GM19035 (cell line): Measurements from ENCODE around the gene CASS4.
"Not testable (repeated sequence)": the region's sequence is repeated elsewhere in the genome, so short reads cannot be mapped to it uniquely, and the experiment has no call there.

ENCODE experiments used
- ATAC-seq: cut with Tn5 transposase; IDR thresholded peaks from one replicate; pipeline ENCODE4 v1.9.1; 2021; ENCODE audit not compliant: unreplicated experiment

Gene CASS4, protein sequence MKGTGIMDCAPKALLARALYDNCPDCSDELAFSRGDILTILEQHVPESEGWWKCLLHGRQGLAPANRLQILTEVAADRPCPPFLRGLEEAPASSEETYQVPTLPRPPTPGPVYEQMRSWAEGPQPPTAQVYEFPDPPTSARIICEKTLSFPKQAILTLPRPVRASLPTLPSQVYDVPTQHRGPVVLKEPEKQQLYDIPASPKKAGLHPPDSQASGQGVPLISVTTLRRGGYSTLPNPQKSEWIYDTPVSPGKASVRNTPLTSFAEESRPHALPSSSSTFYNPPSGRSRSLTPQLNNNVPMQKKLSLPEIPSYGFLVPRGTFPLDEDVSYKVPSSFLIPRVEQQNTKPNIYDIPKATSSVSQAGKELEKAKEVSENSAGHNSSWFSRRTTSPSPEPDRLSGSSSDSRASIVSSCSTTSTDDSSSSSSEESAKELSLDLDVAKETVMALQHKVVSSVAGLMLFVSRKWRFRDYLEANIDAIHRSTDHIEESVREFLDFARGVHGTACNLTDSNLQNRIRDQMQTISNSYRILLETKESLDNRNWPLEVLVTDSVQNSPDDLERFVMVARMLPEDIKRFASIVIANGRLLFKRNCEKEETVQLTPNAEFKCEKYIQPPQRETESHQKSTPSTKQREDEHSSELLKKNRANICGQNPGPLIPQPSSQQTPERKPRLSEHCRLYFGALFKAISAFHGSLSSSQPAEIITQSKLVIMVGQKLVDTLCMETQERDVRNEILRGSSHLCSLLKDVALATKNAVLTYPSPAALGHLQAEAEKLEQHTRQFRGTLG

DNA sequence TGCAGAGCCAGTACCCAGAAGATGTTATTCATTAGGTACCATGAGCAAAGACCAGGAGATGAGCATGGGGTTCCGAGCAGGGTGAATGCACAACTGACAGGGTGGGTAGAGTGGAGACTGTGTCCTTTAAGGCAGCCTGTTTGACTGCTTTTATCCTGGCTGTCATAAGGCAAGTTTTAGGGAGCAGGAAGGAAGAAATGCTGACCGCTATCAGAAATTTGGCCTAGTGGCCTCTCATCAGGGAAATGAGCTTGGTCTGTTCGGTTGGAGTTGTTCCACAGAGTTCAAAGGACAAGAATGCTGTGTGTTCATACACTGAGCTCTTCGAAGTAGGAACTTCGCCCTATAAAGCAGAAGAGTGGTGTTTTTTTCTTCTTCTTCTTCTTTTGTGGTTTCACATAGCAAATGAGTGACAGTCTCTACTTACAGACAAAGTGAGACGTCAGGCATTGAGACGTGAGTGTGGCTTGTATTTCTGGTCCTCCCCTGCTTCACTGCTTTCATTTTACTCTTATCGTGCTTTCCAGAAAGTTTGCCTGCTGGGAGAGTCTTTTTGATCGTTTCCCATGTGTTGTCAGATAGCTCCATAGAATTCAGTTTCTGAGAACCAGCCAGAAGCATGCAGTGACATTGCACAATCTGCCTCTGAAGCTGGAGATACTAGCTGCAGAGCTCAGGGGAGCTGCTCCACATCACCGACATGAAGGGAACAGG lies at the start of gene CASS4:
CASS4 (plus strand) TSS at position 502 of the 714 bp plus-strand sequence; CDS start at position 701, 199 bp downstream.
- ATAC-seq: no peak

DNA sequence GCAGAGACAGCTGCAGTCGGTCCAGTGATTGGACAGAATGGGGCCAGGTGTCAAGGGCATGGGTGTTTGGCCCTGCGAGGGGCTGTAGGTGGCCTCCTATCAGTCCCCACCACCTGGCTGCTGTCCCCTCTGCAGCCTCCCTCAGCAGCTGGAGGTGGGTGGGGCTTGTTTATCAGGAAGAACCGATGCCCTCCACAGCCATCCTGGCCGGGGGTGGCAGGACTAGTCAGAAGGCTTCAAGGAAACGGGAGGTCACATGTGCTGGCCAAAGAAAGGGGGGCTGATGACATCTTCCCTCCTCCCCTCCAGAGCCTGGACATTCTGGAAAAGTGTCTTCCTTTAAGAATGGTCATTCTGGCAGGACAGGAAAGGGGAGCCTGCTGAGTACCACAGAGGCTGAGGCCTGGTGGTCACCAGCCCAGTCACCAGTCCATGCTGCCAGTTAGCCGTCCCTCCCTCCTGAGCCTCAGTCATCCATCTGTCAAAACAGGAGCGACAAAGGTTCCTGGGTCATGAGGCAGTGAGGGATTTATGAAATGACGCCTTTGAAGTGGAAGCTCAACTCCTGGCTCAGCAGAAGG lies 49.1 kb upstream of the CASS4 start:
- no peak for ATAC-seq

DNA sequence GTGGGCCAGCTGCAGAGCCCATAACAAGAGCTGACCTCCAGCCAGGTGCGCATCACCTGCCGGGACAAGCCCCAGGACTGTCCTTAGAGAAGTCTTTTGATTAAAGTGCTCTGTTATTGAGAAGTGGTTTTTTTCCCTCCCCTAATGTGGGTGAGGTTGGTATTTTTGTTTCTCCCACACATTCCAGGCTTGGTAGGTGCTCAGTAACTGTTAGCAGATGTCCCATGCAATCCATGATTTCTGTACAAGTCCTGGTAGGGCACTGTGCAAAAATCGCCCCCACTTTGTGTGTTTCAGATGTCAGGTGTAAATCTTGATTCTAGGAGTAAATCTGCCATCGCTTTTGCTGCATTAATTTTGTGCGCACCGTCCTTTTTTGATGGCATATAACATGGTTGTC lies 48.6 kb upstream of the CASS4 start:
- ATAC-seq: no peak

DNA sequence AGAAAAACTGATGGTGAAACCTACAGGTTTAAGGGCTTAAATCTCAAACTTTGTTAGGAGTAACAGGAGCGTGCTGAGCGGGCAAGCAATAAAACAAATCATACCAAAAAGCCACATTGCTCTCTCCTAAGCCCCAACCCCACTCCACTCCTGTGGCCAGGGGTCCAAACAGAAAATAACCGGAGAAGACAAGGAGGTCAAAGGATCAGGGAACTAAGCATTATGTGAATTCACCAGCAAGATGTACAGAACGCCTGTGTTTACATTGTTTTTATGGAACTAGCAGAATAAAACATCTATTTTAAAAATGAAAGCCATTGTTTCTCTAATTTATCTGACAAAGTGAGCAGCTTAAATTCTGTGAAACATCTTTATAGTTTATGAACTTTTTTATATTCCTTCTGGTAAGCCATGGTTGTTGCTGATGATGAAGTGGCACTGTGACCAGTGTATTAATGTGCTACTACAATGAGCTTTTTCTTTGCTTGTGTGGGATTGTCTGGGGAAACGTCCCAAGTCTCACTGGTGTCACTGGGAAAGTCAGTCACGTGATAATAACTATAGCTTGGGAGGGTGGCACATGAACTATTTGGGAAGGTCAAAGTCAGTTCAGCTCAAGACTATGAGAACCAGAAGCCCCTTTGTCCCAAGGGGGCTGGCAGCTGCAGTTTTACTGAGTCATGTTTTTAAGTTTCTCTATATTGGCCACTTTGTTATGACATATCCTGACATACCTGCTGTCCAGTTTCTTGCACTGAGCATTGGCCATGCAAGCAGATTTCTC lies 43.5 kb upstream of the CASS4 start:
- ATAC-seq: no peak

DNA sequence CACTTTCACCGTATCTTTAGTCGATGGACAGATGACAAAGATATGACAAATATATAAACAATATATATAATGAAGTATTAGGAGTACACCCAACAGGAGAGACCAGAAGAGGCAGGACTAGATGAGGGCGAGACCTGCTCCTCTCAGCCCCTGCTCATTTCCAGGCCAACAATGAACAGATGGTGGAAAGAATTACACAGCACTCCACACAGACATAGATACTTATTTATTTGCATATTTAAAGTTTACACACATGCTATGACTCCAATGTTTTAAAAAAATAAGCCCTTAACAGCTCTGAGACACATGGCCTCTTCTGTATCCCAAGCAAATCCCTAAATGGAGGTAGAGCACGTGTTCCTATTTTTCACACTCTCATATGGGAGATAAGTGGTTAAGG lies 42.9 kb upstream of the CASS4 start:
- no peak for ATAC-seq

DNA sequence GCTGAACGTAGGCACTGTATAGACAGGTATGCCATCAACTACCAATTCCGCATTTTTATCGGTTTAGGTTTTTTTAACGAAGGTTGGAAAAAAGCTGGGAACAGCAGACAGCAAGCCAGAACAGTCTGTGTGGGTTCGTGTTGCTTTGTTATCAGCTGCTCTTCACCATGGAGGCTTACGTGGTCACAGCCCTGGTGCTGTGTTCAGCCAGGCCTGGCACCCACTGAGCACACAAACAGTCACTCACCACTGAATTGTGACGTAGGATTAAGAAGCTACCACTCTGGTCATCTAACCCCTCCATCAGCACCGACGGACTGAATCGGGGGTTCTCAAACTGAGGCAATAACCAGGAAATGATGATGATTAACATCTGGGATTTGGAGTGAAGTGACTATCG lies 40.1 kb upstream of the CASS4 start:
- no peak for ATAC-seq

DNA sequence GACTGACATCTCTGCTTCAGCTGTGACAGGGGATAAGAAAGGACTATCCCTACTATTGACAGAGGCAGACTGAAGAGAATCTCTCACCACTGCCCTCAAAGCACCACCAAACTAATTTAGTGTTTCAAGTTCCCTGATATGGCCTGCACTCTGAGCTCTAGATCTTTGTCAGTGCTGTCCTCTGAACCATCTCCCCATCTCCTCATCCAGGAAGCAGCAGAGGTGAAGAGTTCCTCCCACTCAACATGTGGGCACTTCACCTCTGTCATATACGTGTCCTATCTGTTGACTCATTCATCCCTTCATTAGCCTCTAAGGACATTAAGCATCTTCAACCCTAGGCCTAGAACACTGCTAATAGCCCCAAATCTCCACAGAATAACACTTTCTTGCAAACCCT lies 39.2 kb upstream of the CASS4 start:
- ATAC-seq: no peak

DNA sequence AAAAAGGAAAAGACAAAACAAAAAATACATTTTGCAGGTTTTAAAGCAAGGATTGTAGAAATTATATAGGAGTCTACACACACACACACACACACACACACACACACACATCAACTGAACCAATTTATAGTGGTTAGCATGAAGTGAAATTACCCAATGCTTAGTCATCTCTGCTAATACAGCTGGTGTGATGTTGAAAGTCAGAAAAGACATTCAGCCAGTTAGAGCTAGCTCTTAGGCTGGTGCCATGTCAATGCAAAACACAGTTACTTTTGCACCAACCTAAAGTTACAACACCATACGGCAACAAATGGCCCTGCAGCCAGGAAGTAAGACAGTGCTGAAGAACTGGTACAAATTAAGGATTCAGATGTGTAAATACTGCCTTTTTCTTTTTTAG lies 38.1 kb upstream of the CASS4 start:
- no peak for ATAC-seq

DNA sequence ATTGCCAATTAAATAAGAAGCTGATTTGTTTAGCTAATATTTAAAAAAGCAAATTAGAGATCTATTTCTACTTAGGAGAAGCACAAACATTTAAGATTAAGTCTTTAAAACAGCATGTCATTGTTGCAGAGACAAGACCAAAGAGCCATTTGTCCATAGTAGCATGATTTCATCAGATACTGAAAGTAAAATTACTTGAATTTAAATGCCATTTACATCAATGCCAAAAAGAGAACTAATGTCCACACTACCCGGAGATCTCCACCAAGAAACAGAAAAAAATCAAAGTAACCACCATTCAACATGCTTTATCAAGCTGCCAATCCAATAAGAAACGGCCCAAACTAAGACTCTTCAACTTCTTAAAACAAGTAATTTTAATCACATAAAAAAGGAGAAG lies 35.7 kb upstream of the CASS4 start:
- ATAC-seq: no peak

DNA sequence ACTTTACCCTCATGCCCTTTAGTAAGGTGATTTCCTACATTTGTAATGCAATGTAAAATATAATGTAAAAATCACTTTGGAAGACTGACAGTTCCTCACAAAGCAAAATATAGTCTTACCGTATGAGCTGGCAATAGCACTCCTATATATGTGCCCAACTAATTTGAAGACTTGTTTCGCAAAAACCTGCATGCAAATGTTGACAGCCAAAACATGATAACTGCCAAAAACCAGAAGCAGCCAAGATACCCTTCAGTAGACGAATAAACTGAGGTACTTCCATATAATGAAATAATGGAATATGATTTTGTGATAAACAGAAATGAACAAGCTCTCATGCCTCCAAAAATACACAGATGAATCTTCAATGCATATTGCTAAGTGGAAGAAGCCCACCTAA lies 33.7 kb upstream of the CASS4 start:
- ATAC-seq: no peak

DNA sequence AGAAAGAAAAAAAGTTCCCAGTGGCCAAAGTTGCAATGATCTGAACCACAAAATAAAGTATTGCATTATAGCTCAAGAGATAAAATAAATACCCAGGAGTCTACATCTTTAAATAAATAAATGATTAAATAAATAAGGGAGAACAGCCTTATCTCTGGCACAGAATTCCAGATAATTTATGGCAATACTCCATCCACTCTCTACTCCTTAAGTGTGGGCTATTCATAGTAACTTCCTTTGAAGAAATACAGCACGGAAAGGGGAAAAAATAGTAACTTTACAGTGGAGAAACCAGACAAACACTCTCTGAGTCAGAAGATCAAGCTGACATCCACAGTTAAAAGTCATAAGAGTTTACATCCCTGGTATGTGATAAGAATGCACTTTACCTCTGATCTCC lies 31.7 kb upstream of the CASS4 start:
- no peak for ATAC-seq

DNA sequence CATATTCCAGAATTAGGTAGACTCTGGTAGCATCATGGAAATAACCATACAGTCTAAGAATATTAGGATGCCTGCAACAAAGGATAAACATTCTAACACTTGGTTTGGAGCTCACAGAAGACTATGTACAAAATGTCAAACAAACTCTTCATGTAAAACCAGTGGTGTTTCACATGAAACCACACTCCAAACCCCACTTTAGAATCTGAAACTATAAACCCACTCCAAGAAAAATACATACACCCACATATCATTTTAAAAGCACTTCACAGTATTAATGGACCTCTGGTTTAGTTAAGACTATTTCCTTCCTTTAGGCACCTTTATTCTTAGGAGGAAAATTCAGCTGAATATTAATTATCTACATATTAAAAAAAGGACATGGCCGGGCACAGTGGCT lies 30.6 kb upstream of the CASS4 start:
- no peak for ATAC-seq

DNA sequence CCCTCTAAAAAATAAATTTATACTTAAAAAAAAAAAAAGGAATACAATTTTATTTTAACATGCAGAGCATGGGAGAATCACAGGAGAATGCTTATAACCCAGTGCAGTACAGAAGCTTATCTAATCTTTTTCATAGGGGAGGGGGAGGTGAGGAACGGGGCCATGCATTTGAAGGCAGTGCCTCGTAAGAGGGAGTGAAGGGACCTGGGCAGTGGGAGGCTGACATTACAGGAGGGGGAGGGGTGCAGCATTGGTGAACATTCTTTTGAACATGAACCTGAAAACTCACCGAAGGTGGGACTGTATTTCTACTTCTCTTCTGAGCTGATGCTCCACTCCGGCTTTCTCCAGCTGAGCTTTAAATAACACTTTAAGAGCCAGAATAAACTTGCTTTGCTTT lies 29.4 kb upstream of the CASS4 start:
- ATAC-seq: no peak

DNA sequence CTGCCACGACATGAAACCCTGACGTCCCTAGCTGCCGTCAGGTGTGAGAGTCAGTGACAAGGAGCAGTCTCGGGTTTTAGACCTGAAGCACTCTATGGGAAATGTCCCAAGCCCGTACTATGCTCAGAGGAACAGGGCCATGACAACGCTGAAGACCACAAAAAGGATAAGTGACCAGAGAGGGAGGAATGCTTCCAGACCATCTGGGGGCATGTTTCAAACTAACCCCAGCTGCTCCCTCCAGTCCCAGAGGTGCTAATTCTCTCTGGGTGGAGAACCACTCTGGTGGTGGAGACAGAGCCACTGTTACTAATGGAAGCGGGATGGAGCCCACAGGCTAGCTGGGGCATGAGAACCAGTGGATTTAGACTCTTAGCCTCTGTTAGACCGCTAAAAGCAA lies 28.7 kb upstream of the CASS4 start:
- ATAC-seq: no peak

DNA sequence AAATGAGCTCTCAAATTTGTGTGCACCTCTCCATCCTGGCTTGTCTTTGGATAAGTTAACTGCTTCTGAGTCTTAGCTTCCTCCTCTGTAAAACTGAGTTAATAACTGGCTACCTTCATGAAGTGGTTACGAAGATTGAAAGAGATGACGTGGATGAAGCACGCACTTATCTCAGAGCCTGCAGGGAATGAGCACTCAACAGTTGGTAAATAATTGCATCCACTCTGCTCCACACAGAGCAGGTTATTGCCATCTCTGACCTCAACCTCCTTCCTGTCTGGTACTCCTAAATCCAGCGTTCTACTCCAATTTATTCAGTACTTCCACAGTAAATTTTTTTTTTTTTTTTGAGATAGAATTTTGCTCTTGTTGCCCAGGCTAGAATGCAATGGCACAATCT lies 26.9 kb upstream of the CASS4 start:
- ATAC-seq: no peak

DNA sequence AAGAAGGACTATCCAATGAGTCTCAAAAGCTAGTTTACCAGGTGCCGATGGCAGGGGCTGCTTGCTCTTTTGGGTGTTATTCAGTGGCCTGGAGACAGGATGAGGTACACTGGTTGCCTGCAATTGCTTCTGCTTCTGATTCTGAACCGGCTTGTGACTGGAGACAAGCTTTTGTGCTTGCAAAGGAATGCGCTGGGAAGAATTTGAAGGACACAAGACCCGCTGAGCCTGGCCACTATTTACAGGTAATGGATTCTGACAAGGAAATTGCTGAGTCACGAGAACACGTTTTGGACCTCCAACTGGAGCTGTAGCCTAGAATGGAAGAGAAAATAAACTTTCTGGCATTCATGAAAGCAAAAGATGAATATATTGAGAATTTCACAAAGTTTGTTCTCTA lies 25.8 kb upstream of the CASS4 start:
- no peak for ATAC-seq

DNA sequence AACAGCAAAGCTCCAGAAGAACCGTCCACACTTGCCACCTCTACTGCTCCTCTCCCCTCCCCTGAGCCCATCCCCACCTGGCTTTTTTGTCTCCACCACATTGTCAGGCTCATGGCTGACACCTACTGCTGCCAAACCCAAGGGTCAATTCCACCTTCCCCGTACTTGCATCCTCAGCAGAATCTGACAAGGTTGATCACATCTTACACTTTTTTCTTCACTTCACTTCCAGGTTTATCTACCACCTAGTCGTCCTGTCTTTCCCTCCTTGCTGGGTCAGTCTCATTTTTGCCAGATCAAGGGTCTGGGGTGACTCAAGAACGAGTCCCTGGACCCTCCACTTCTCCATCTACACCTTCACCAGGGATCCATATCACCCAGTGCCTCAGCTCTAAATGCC lies 23.2 kb upstream of the CASS4 start:
- no peak for ATAC-seq

DNA sequence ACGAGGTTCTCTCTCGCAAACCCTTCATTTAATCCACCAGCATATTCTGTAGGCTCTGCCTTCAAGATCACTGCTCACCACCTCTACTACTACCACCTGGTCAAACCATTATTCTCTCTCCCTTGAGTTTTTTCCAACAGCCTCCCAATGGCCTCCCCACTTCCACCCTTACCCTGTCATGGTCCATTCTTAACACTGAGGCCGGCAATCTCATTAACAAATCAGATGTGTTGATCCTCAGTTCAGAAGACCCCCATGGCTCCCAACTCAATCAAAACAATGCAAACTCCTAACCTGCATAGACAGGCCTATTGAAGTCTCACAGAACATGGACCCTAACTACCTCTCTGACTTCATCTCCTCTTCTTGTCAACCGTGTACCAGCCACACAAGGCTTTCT lies 22.3 kb upstream of the CASS4 start:
- no peak for ATAC-seq

DNA sequence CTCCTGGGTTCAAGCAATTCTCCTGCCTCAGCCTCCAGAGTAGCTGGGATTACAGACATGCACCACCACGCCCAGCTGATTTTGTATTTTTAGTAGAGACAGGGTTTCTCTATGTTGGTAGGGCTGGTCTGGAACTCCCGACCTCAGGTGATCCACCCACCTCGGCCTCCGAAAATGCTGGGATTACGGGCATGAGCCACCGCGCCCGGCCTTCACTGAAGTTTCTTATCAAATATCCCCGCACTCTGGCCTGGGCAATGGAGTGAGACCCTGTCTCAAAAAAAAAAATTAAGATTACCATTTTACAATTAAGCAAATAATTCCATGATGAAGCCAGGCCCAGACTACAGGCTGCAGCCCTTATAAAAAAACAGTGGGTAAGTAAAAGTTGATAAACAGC lies 21.7 kb upstream of the CASS4 start:
- not testable (repeated sequence) for ATAC-seq

DNA sequence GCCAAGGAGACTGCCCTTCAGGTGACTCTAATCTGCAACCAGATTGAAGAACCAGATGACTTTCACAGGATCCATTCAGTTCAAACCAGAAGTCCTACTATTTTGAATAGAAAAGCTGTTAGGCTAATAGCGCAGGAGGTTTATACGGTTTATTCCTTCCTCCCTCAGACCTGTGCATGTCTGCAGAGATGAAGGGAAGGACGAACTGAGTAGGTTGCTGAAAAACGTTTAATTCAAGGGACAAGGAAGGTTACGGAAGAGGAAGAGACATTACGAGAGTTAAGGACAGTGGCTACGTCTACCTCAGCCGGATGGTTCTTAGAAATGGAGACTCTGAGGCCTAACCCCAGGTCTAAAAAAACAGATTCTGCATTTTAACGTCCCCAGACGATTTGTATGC lies 21.0 kb upstream of the CASS4 start:
- no peak for ATAC-seq
